Fibroblast of pulmonary artery (primary cell): ENCODE measurements around the gene ARV1.
A peak's percentile ranks its signal among the peaks of the same experiment; 100 is the strongest.
"Not testable (repeated sequence)": the region's sequence is repeated elsewhere in the genome, so short reads cannot be mapped to it uniquely, and the experiment has no call there.

Experiments used
- DNase-seq: peaks from one replicate; pipeline ENCODE4 v3.0.0-alpha.2; 2010; ENCODE audit warnings: low read depth
- H3K4me3 ChIP-seq: replicated peaks from 2 replicates; pipeline ENCODE4 v1.5.1; 2011; ENCODE audit warnings: low read depth, mild to moderate bottlenecking, control low read depth, low read length, moderate library complexity
- TF ChIP-seq, protein P1 (sequence below): IDR thresholded peaks from 2 replicates; pipeline ENCODE4 v1.5.1; 2011; ENCODE audit warnings: mild to moderate bottlenecking, control low read depth, low read length, inconsistent platforms; ENCODE audit errors: missing control alignments

The ARV1 gene

DNA sequence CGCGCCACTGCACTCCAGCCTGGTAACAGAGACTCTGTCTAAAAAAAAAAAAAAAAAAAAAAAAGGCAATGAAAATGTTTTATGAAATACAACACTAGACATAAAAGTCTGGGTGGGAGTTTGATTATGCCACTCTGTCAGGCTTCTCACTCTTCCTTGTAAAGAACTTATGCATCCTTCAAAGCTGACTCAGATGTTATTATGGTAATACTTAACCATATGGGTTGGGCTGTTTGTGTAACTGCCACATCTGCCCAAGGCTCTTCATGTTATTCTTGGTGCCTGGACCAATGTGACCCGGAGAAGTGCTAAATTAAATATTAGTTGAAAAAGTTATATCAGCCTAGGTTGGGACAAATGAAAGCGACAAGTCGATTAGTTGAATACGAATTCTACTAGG lies 37.3 kb downstream of the ARV1 start:
- no peak for DNase-seq
- TF ChIP-seq, protein P1, sequence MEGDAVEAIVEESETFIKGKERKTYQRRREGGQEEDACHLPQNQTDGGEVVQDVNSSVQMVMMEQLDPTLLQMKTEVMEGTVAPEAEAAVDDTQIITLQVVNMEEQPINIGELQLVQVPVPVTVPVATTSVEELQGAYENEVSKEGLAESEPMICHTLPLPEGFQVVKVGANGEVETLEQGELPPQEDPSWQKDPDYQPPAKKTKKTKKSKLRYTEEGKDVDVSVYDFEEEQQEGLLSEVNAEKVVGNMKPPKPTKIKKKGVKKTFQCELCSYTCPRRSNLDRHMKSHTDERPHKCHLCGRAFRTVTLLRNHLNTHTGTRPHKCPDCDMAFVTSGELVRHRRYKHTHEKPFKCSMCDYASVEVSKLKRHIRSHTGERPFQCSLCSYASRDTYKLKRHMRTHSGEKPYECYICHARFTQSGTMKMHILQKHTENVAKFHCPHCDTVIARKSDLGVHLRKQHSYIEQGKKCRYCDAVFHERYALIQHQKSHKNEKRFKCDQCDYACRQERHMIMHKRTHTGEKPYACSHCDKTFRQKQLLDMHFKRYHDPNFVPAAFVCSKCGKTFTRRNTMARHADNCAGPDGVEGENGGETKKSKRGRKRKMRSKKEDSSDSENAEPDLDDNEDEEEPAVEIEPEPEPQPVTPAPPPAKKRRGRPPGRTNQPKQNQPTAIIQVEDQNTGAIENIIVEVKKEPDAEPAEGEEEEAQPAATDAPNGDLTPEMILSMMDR = no peak

DNA sequence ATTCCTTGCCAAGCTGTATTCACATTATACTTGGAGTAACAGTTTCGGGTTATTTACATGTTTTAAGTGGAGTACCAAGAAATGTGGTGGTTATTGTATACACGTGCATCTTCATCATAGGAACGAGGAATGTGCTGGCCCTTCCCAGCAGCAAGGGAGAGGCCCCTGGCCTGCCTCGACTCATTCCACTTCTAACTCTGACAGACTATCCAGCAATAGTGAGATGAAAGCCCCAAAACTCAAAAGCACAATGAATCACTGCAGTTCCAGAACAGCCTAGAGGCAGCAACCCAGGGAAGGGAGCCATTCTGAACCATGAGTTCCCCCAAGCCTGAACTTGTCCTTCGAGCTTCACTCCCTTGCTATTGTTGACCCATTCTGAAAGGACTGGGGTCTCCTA lies 38.1 kb downstream of the ARV1 start:
- TF ChIP-seq, protein P1 = no peak
- no peak for DNase-seq
- H3K4me3 ChIP-seq = no peak overlapping the region

More for the DNA sequence above, 37.3 kb downstream of the ARV1 start:
- H3K4me3 ChIP-seq = no peak overlapping the region

DNA sequence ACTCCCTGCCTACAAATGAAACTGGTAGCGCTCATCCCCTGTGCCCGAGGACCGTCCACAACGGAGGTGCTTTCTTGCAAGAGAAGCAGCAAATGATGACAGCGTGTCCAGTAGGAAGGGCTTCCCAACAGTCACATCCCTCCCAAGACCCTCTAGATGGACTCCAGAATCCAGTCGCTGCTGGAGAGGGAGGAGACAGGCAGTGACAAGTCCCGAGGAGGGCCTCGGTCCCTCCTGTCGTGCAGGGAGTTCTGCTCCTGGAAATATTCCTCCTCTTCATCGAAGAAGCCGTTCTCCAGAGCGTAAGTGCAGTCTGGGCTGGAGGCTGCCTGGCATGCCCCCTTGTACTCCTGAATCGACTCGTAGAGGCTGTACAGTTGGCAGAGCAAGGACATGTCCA lies 40.8 kb downstream of the ARV1 start:
- TF ChIP-seq, protein P1 = no peak
- no peak for DNase-seq
- H3K4me3 ChIP-seq = no peak overlapping the region

DNA sequence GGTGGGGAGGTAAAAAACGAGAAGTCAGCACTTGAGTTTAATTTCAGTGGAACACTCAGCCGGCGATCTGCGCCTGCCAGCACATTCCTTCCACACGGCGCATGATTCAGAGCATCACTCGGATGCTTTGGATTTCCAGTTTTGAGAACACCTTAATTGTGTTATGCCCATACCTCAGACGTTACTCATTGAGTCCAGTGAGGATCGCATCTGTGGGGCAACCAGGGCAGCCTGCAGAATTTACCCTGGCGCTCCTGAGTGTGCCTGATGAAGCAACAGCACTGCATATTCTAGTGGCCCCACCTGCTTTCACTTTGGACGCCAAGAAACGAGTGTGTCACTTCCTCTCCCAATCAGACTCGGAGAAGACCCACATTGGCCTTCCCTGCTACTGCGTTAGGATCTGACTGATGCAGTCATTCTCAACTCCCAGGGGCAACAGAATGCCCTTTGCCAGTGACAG lies 41.3 kb downstream of the ARV1 start:
- H3K4me3 ChIP-seq = no peak overlapping the region
- peak; percentile 31 for DNase-seq
- TF ChIP-seq, protein P1 = no peak

DNA sequence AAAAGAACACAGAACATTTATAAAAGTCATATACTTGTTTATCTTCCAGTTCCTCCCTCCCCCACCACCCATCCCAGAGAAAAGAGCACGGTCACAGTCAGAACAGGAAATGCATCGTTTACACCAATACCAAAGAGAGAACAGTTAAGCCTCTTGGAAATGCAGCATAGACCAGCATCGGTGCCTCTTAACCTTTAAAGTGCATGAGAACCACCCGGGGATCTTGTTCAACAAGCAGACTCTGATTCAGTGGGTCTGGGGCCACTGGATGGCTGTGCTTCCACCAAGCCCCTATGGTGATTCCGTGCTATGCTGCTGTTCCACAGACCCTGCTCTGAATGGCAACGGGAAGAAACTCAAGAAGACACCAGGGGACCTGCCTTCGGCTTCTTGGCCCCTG lies 41.9 kb downstream of the ARV1 start:
- no peak overlapping the region for H3K4me3 ChIP-seq
- TF ChIP-seq, protein P1 = no peak
- no peak for DNase-seq

DNA sequence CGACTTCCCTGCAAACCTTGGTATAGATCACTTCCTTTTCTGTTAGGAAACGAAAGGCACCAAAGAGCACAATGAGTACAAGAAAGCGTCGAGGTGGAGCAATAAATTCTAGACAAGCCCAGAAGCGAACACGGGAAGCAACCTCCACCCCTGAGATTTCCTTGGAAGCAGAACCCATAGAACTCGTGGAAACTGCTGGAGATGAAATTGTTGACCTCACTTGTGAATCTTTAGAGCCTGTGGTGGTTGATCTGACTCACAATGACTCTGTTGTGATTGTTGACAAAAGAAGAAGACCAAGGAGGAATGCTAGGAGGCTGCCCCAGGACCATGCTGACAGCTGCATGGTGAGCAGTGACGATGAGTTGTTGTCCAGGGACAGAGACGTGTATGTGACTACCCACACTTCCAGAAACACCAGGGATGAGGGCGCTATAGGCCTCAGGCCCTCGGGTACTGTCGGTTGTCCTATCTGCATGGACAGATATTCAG lies 42.7 kb downstream of the ARV1 start:
- no peak overlapping the region for H3K4me3 ChIP-seq
- TF ChIP-seq, protein P1 = no peak
- DNase-seq = no peak

DNA sequence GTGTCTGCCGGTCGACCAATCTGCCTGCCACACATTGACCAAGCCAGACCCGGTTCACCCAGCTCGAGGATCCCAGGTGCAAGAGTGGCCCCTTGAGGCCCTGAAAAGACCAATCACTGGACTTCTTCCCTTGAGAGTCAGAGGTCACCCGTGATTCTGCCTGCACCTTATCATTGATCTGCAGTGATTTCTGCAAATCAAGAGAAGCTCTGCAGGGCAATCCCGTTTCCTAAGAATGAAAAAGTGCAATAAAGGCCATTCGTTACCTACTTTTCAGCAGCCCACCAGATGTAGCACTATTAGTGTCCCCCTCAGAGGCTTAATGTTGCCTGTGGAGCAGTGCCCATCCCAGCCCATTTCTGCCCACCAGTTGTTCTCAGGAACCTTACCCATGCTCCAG lies 43.6 kb downstream of the ARV1 start:
- not testable (repeated sequence) for H3K4me3 ChIP-seq, DNase-seq
